Bronchial epithelial cell (primary cell): ENCODE measurements around the gene SNX24. TPM values are rescaled to one million over a fixed set of nuclear protein-coding genes. Genes with fewer than 3 reads are reported as not detected.

Experiments
- DNase-seq: peaks from one replicate; pipeline ENCODE4 v3.0.0-alpha.2; 2010; ENCODE audit warnings: low read depth
- FAIRE-seq: peaks from 2 replicates; lab custom pipeline; 2011; peaks lifted over from hg19 to GRCh38; lab: Jason Lieb, UNC
- H3K27me3 ChIP-seq: 2 replicates; pipeline ENCODE4 v1.5.1; 2011; ENCODE audit warnings: low read length; ENCODE audit not compliant: control insufficient read depth, insufficient read depth
- H3K36me3 ChIP-seq: 2 replicates; pipeline ENCODE4 v1.5.1; 2011; ENCODE audit warnings: low read length; ENCODE audit not compliant: control insufficient read depth, insufficient read depth
- H3K4me3 ChIP-seq: 2 replicates; pipeline ENCODE4 v1.5.1; 2011; ENCODE audit warnings: mild to moderate bottlenecking, low read depth, low read length, control low read depth
- CTCF ChIP-seq: IDR thresholded peaks from 2 replicates; pipeline ENCODE4 v1.5.1; 2011; ENCODE audit warnings: mild to moderate bottlenecking, moderate library complexity, low read length, control low read depth, inconsistent platforms; ENCODE audit not compliant: insufficient read depth, severe bottlenecking
- total RNA-seq: library from RNA; depleted of rRNA; stranded (reverse); fragments of >200 nt; gene quantifications from 2 replicates; pipeline ENCODE4 v1.2.1, GENCODE V29; 2014

SNX24 gene
- total RNA-seq, 1 donor from 2014 or later: 37.1 TPM

DNA sequence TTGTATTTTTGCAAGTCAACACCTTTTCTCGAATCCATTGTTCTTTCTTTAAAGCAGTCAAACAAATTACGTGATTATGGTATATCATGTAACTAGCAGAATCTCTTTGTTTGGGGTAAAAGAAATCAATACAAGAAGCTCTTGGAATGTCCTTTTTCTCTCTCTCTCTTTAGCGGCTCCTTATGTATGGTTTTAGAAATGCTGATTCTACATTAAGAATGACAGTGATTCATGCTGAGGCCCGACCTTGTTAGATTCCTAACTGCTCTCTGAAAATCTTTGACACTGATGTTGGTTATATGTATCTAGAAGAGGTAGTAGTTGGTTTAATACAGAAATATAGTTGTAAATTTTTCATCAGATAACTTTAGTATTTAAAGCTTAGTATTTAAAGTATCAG, 76.4 kb downstream of the SNX24 start:
- no peak for TF ChIP-seq CTCF
- H3K4me3 ChIP-seq: no peak overlapping the region
- no peak for DNase-seq
- no peaks in the 10 kb centered on the region for H3K36me3 ChIP-seq
- no peak for FAIRE-seq
- H3K27me3 ChIP-seq: no peaks in the 10 kb centered on the region

- FAIRE-seq (no peak), DNase-seq (no peak)
- no peak for TF ChIP-seq CTCF
- Histone ChIP-seq H3K27me3 (no peaks in the 10 kb centered on the region), H3K4me3 (no peak overlapping the region), H3K36me3 (no peaks in the 10 kb centered on the region)
Measured at GRCh38 chr5:122924203-122924602, 78.8 kb downstream of the SNX24 start.

DNA sequence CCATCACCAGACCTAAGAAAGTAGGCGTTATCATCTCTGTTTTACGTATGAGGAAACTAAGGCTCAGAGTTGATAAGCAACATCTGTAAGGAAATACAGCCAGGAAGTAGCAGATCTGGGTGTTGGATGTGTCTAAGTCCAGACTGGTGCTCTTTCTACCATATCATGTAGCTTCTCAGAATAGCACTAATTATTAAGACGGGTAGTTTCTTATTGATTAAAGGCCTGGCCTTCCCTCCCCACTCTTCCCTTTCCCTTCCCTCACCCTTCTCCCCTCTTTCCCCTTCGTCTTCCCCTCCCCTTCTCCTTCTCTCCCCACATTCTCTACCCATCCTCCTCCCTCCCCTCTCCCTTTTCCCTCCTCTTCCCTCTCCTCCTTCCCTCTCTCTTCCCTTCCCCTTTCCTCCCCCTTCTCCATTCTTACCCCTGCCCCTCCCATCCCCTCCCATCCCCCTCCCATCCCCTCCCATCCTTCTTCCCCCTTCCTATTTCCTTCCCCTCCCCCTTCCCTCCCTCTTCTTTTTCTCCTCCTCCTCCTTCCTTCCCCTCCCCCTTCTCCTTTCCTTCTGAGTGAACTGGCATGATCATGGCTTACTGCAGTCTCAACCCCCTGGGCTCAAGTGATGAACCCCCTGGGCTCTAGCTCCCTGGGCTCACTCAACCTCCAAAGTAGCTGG, 79.4 kb downstream of the SNX24 start:
- no peak for TF ChIP-seq CTCF
- no peak for FAIRE-seq
- DNase-seq: no peak
- no peaks in the 10 kb centered on the region for H3K27me3 ChIP-seq
- H3K36me3 ChIP-seq: no peaks in the 10 kb centered on the region
- no peak overlapping the region for H3K4me3 ChIP-seq

- FAIRE-seq (no peak), DNase-seq (no peak)
- H3K27me3 ChIP-seq: no peaks in the 10 kb centered on the region
- H3K36me3 ChIP-seq: no peaks in the 10 kb centered on the region
- H3K4me3 ChIP-seq: no peak overlapping the region
- TF ChIP-seq CTCF: no peak
Measured at GRCh38 chr5:122929001-122929400, 83.6 kb downstream of the SNX24 start.

GRCh38 chr5:122929980-122930379, 84.6 kb downstream of the SNX24 start:
- DNase-seq (no peak), FAIRE-seq (no peak)
- Histone ChIP-seq H3K4me3 (no peak overlapping the region), H3K36me3 (no peaks in the 10 kb centered on the region), H3K27me3 (no peaks in the 10 kb centered on the region)
- TF ChIP-seq CTCF: no peak

DNA sequence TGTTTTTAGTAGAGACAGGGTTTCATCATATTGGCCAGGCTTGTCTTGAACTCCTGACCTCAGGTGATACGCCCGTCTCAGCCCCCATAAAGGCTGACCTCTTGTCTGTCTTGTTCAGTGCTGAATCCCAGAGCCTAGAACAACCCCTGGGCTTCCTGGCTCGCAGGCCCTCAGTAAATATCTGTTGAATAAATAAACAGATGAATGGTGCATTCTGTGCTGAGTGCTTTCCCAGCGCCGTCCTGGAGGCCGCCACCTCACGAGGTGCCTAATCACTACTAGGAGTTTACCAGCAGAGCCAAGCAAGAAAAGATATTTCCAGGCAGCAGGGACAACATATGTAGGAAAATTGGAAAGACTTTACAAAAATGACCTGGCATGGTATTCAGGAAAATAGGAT, 88.5 kb downstream of the SNX24 start:
- no peak overlapping the region for H3K4me3 ChIP-seq
- DNase-seq (no peak), FAIRE-seq (no peak)
- no peak for TF ChIP-seq CTCF
- no peaks in the 10 kb centered on the region for H3K36me3 ChIP-seq
- H3K27me3 ChIP-seq: no peaks in the 10 kb centered on the region
